Glomerular visceral epithelial cell (primary cell): ENCODE data around the gene MEGF11.

ENCODE experiments used
- DNase-seq: peaks from one replicate; pipeline ENCODE4 v3.0.0-alpha.2; 2016; ENCODE audit errors: extremely low spot score

The MEGF11 gene

GRCh38 chr15:66092053-66093016, 161.2 kb downstream of the MEGF11 start:
- DNase-seq = no peak

- DNase-seq = no peak
Observed at GRCh38 chr15:66089509-66089908, 164.0 kb downstream of the MEGF11 start.

GRCh38 chr15:66089049-66089448, 164.5 kb downstream of the MEGF11 start:
- DNase-seq = no peak

- no peak for DNase-seq
Observed at GRCh38 chr15:66085128-66085527, 168.4 kb downstream of the MEGF11 start.

GRCh38 chr15:66084704-66085103, 168.8 kb downstream of the MEGF11 start:
- no peak for DNase-seq

- DNase-seq = peak; percentile 60
Observed at GRCh38 chr15:66080717-66081398, 172.7 kb downstream of the MEGF11 start.

GRCh38 chr15:66078929-66079275, 174.6 kb downstream of the MEGF11 start:
- no peak for DNase-seq

- DNase-seq = peak; percentile 34
Observed at GRCh38 chr15:66078196-66078928, 175.2 kb downstream of the MEGF11 start.

- no peak for DNase-seq
Observed at GRCh38 chr15:66077320-66077663, 176.3 kb downstream of the MEGF11 start.

GRCh38 chr15:66076591-66077319, 176.8 kb downstream of the MEGF11 start:
- DNase-seq = no peak

- no peak for DNase-seq
Observed at GRCh38 chr15:66075947-66076346, 177.6 kb downstream of the MEGF11 start.

GRCh38 chr15:66072616-66073361, 180.8 kb downstream of the MEGF11 start:
- no peak for DNase-seq

GRCh38 chr15:66071921-66072295, 181.6 kb downstream of the MEGF11 start:
- no peak for DNase-seq

GRCh38 chr15:66071160-66071920, 182.2 kb downstream of the MEGF11 start:
- DNase-seq = no peak

- no peak for DNase-seq
Observed at GRCh38 chr15:66070220-66070934, 183.2 kb downstream of the MEGF11 start.

- no peak for DNase-seq
Observed at GRCh38 chr15:66069751-66070150, 183.8 kb downstream of the MEGF11 start.

- no peak for DNase-seq
Observed at GRCh38 chr15:66068801-66069200, 184.7 kb downstream of the MEGF11 start.

- no peak for DNase-seq
Observed at GRCh38 chr15:66067687-66068086, 185.9 kb downstream of the MEGF11 start.

GRCh38 chr15:66066481-66066880, 187.1 kb downstream of the MEGF11 start:
- DNase-seq = no peak

- DNase-seq = no peak
Observed at GRCh38 chr15:66066005-66066404, 187.5 kb downstream of the MEGF11 start.
